ENCODE results near the gene RGL2.
A peak's percentile ranks its signal among the peaks of the same experiment; 100 is the strongest.
"Not testable (repeated sequence)": the region's sequence is repeated elsewhere in the genome, so short reads cannot be mapped to it uniquely, and the experiment has no call there.

RGL2 gene

GRCh38 chr6:33298773-33299236 is at the start of gene RGL2:
RGL2 (minus strand) TSS chr6:33298942; CDS start chr6:33298610, 332 bp downstream.
- peak within 1 kb of the TSS; percentile 85 for H3K4me3 ChIP-seq (ENCODE audit: low read depth, low read length)
- DNase-seq (ENCODE audit: low read depth, low spot score), result no peak
- in situ Hi-C loops (cut with HindIII; ENCODE audit: low sequenced_read_pairs), result no loop called here
- no peak for TF ChIP-seq CTCF (IDR thresholded peaks at IDR 0.05; ENCODE audit: low read depth, low read length)

- no peak overlapping the region for H3K4me3 ChIP-seq (ENCODE audit: low read depth, low read length)
- in situ Hi-C loops (cut with HindIII; ENCODE audit: low sequenced_read_pairs), result no loop called here
- no peak for TF ChIP-seq CTCF (IDR thresholded peaks at IDR 0.05; ENCODE audit: low read depth, low read length)
- no peak for DNase-seq (ENCODE audit: low read depth, low spot score)
Measured at GRCh38 chr6:33347816-33348215, 49.1 kb upstream of the RGL2 start.

GRCh38 chr6:33346972-33347371 is 48.2 kb upstream of the RGL2 start:
- DNase-seq (ENCODE audit: low read depth, low spot score); in situ Hi-C loops (cut with HindIII; ENCODE audit: low sequenced_read_pairs); H3K4me3 ChIP-seq (ENCODE audit: low read depth, low read length): not testable (repeated sequence)

- peak; percentile 91 for DNase-seq (ENCODE audit: low read depth, low spot score)
- TF ChIP-seq CTCF (IDR thresholded peaks at IDR 0.05; ENCODE audit: low read depth, low read length), result peak; percentile 46
- in situ Hi-C loops (cut with HindIII; ENCODE audit: low sequenced_read_pairs), result no loop called here
- H3K4me3 ChIP-seq (ENCODE audit: low read depth, low read length), result no peak overlapping the region
Measured at GRCh38 chr6:33344701-33345697, 46.3 kb upstream of the RGL2 start.

GRCh38 chr6:33343953-33344611 is 45.3 kb upstream of the RGL2 start:
- no peak for TF ChIP-seq CTCF (IDR thresholded peaks at IDR 0.05; ENCODE audit: low read depth, low read length)
- in situ Hi-C loops (cut with HindIII; ENCODE audit: low sequenced_read_pairs), result no loop called here
- H3K4me3 ChIP-seq (ENCODE audit: low read depth, low read length), result no peak overlapping the region
- DNase-seq (ENCODE audit: low read depth, low spot score), result no peak

- H3K4me3 ChIP-seq (ENCODE audit: low read depth, low read length); DNase-seq (ENCODE audit: low read depth, low spot score); in situ Hi-C loops (cut with HindIII; ENCODE audit: low sequenced_read_pairs): not testable (repeated sequence)
Measured at GRCh38 chr6:33343606-33343952, 44.8 kb upstream of the RGL2 start.

GRCh38 chr6:33339193-33339592 is 40.5 kb upstream of the RGL2 start:
- H3K4me3 ChIP-seq (ENCODE audit: low read depth, low read length), result no peak overlapping the region
- no peak for DNase-seq (ENCODE audit: low read depth, low spot score)
- in situ Hi-C loops (cut with HindIII; ENCODE audit: low sequenced_read_pairs), result no loop called here
- TF ChIP-seq CTCF (IDR thresholded peaks at IDR 0.05; ENCODE audit: low read depth, low read length), result no peak
